Breast epithelium (tissue), 3 donors: ENCODE measurements around the gene ADM.

ENCODE experiments used
- POLR2A ChIP-seq: fragments of 450-650 bp; IDR thresholded peaks from one replicate; pipeline ENCODE4 v1.6.1; 2016; ENCODE audit warnings: antibody characterized with exemption, mild to moderate bottlenecking, moderate library complexity
- TF ChIP-seq, protein P1 (sequence below), 3 donors: fragments of 450-650 bp; IDR thresholded peaks; one replicate each; pipeline ENCODE4 v1.5.1; 2016 to 2017; ENCODE audit warnings: antibody characterized with exemption in 3 of 3, mild to moderate bottlenecking in 3 of 3, moderate library complexity in 3 of 3

DNA sequence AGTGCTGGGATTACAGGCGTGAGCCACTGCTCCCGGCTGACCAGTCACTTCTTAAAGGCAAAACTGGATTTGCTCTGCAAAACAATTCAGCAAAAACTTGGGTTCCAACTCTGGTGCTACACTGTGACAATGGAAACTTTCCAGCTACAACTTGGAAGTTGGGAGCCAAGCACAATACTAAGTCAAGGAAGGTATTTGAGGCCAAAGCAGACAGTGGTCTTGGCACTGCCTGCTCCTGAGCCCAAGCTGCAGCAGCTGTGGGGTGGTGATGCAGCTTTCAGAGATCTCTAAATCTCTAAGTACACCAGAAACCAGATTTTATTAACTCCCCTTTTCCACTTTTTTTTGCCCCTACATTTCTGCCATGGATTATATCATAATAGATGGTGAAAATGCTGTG is 17.5 kb downstream of the ADM start:
- TF ChIP-seq, protein P1, sequence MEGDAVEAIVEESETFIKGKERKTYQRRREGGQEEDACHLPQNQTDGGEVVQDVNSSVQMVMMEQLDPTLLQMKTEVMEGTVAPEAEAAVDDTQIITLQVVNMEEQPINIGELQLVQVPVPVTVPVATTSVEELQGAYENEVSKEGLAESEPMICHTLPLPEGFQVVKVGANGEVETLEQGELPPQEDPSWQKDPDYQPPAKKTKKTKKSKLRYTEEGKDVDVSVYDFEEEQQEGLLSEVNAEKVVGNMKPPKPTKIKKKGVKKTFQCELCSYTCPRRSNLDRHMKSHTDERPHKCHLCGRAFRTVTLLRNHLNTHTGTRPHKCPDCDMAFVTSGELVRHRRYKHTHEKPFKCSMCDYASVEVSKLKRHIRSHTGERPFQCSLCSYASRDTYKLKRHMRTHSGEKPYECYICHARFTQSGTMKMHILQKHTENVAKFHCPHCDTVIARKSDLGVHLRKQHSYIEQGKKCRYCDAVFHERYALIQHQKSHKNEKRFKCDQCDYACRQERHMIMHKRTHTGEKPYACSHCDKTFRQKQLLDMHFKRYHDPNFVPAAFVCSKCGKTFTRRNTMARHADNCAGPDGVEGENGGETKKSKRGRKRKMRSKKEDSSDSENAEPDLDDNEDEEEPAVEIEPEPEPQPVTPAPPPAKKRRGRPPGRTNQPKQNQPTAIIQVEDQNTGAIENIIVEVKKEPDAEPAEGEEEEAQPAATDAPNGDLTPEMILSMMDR (IDR thresholded peaks at IDR 0.05): no peak
- no peak for TF ChIP-seq POLR2A
